ENCODE results near the gene SLC8A2. TPM values are rescaled to one million over a fixed set of nuclear protein-coding genes. Genes with fewer than 3 reads are reported as not detected.
A peak's percentile ranks its signal among the peaks of the same experiment; 100 is the strongest.

Gene SLC8A2
- total RNA-seq, 1 donor from 2014 or later: 0.26 TPM

- Histone ChIP-seq H3K27me3 (ENCODE audit: control insufficient read depth, insufficient read depth, low read length) (peaks cover 54% of the 10 kb centered on the region), H3K36me3 (ENCODE audit: control insufficient read depth, insufficient read depth, low read length) (no peaks in the 10 kb centered on the region), H3K4me3 (ENCODE audit: low read depth, low read length) (no peak overlapping the region)
- peak; percentile 98 for FAIRE-seq
- DNase-seq (ENCODE audit: low read depth): peak; percentile 3
- TF ChIP-seq, protein P1, sequence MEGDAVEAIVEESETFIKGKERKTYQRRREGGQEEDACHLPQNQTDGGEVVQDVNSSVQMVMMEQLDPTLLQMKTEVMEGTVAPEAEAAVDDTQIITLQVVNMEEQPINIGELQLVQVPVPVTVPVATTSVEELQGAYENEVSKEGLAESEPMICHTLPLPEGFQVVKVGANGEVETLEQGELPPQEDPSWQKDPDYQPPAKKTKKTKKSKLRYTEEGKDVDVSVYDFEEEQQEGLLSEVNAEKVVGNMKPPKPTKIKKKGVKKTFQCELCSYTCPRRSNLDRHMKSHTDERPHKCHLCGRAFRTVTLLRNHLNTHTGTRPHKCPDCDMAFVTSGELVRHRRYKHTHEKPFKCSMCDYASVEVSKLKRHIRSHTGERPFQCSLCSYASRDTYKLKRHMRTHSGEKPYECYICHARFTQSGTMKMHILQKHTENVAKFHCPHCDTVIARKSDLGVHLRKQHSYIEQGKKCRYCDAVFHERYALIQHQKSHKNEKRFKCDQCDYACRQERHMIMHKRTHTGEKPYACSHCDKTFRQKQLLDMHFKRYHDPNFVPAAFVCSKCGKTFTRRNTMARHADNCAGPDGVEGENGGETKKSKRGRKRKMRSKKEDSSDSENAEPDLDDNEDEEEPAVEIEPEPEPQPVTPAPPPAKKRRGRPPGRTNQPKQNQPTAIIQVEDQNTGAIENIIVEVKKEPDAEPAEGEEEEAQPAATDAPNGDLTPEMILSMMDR (IDR thresholded peaks at IDR 0.05; ENCODE audit: insufficient read depth, low read length, severe bottlenecking): no peak
These were observed 53.7 kb downstream of the SLC8A2 start for GRCh38 chr19:47417746-47418691.

GRCh38 chr19:47417107-47417745, 54.5 kb downstream of the SLC8A2 start:
- FAIRE-seq (no peak), DNase-seq (ENCODE audit: low read depth) (no peak)
- H3K36me3 ChIP-seq (ENCODE audit: control insufficient read depth, insufficient read depth, low read length): no peaks in the 10 kb centered on the region
- H3K27me3 ChIP-seq (ENCODE audit: control insufficient read depth, insufficient read depth, low read length): peaks cover 48% of the 10 kb centered on the region
- H3K4me3 ChIP-seq (ENCODE audit: low read depth, low read length): no peak overlapping the region
- TF ChIP-seq, protein P1 (IDR thresholded peaks at IDR 0.05; ENCODE audit: insufficient read depth, low read length, severe bottlenecking): no peak

GRCh38 chr19:47416643-47416985, 55.1 kb downstream of the SLC8A2 start:
- FAIRE-seq: no peak
- TF ChIP-seq, protein P1 (IDR thresholded peaks at IDR 0.05; ENCODE audit: insufficient read depth, low read length, severe bottlenecking): no peak
- DNase-seq (ENCODE audit: low read depth): no peak
- H3K27me3 ChIP-seq (ENCODE audit: control insufficient read depth, insufficient read depth, low read length): peaks cover 45% of the 10 kb centered on the region
- H3K36me3 ChIP-seq (ENCODE audit: control insufficient read depth, insufficient read depth, low read length): no peaks in the 10 kb centered on the region
- H3K4me3 ChIP-seq (ENCODE audit: low read depth, low read length): no peak overlapping the region

DNA sequence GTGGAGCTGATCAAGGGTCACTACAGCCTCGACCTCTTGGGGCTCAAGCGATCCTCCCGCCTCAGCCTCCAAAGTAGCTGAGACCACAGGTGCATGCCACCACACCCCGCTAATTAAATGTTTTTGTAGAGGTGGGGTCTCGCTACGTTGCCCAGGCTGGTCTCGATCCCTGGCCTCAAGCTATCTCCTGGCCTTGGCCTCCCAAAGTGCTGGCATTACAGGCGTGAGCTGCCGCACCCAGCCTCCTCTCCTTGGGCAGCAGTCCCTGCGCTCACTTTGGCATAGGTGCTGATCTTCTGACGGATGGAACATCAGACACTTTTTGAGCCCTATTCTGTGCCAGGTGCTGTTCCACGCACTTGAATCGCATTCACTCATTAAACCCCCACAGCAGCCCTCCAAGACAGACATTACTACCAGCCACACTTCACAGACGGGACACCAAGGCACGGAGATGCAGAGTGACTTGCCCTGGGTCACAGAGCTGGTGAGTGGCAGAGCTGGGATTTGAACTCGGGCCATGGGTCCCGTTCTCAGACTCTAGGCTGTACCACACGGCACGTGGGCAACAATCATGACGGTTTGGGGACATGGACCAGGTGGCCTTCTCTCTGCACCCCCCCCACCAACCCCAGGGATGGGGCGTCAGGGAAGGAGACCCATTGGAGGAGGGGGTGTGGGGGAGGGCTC, 55.6 kb downstream of the SLC8A2 start:
- Histone ChIP-seq H3K36me3 (ENCODE audit: control insufficient read depth, insufficient read depth, low read length) (no peaks in the 10 kb centered on the region), H3K27me3 (ENCODE audit: control insufficient read depth, insufficient read depth, low read length) (peaks cover 39% of the 10 kb centered on the region), H3K4me3 (ENCODE audit: low read depth, low read length) (no peak overlapping the region)
- TF ChIP-seq, protein P1 (IDR thresholded peaks at IDR 0.05; ENCODE audit: insufficient read depth, low read length, severe bottlenecking): no peak
- FAIRE-seq (peak; percentile 23), DNase-seq (ENCODE audit: low read depth) (no peak)

- no peak for DNase-seq (ENCODE audit: low read depth)
- peaks cover 27% of the 10 kb centered on the region for H3K27me3 ChIP-seq (ENCODE audit: control insufficient read depth, insufficient read depth, low read length)
- H3K36me3 ChIP-seq (ENCODE audit: control insufficient read depth, insufficient read depth, low read length): no peaks in the 10 kb centered on the region
- H3K4me3 ChIP-seq (ENCODE audit: low read depth, low read length): no peak overlapping the region
- TF ChIP-seq, protein P1 (IDR thresholded peaks at IDR 0.05; ENCODE audit: insufficient read depth, low read length, severe bottlenecking): peak; percentile 47
- FAIRE-seq: peak; percentile 75
These were observed 57.2 kb downstream of the SLC8A2 start for GRCh38 chr19:47414469-47414868.
